Measurements from ENCODE around the gene DAZL.

The DAZL gene

GRCh38 chr3:16595778-16596177, 9.4 kb downstream of the DAZL start:
- TF ChIP-seq CTCF (IDR thresholded peaks at IDR 0.05) (no peak), ZFX (IDR thresholded peaks at IDR 0.05; ENCODE audit: borderline replicate concordance) (no peak)
- no peak overlapping the region for H3K27ac ChIP-seq

- H3K27ac ChIP-seq, result no peak overlapping the region
- TF ChIP-seq CTCF (IDR thresholded peaks at IDR 0.05), result no peak
Observed at GRCh38 chr3:16589867-16590624, 15.2 kb downstream of the DAZL start.

- no peak for TF ChIP-seq ZFX (IDR thresholded peaks at IDR 0.05; ENCODE audit: borderline replicate concordance)
- TF ChIP-seq CTCF (IDR thresholded peaks at IDR 0.05), result no peak
- no peak overlapping the region for H3K27ac ChIP-seq
Observed at GRCh38 chr3:16589120-16589519, 16.1 kb downstream of the DAZL start.

GRCh38 chr3:16587681-16588060, 17.6 kb downstream of the DAZL start:
- TF ChIP-seq ZFX (IDR thresholded peaks at IDR 0.05; ENCODE audit: borderline replicate concordance) (no peak), CTCF (IDR thresholded peaks at IDR 0.05) (no peak)
- no peak overlapping the region for H3K27ac ChIP-seq

- H3K27ac ChIP-seq, result no peak overlapping the region
- TF ChIP-seq CTCF (IDR thresholded peaks at IDR 0.05) (no peak), ZFX (IDR thresholded peaks at IDR 0.05; ENCODE audit: borderline replicate concordance) (no peak)
Observed at GRCh38 chr3:16587047-16587680, 18.1 kb downstream of the DAZL start.

GRCh38 chr3:16584880-16585279, 20.3 kb downstream of the DAZL start:
- TF ChIP-seq CTCF (IDR thresholded peaks at IDR 0.05) (no peak), ZFX (IDR thresholded peaks at IDR 0.05; ENCODE audit: borderline replicate concordance) (no peak)

GRCh38 chr3:16583551-16583950, 21.7 kb downstream of the DAZL start:
- no peak overlapping the region for H3K27ac ChIP-seq

More at GRCh38 chr3:16584880-16585279, 20.3 kb downstream of the DAZL start:
- H3K27ac ChIP-seq, result no peak overlapping the region

More at GRCh38 chr3:16583551-16583950, 21.7 kb downstream of the DAZL start:
- TF ChIP-seq CTCF (IDR thresholded peaks at IDR 0.05), result no peak

All from 22Rv1 (cell line).